ENCODE results near the gene EXOC6B. TPM values are rescaled to one million over a fixed set of nuclear protein-coding genes. Genes with fewer than 3 reads are reported as not detected.

EXOC6B gene
- total RNA-seq, 3 donors from 2014 or later, result 6.5 to 7.3 (median 6.8) TPM

DNA sequence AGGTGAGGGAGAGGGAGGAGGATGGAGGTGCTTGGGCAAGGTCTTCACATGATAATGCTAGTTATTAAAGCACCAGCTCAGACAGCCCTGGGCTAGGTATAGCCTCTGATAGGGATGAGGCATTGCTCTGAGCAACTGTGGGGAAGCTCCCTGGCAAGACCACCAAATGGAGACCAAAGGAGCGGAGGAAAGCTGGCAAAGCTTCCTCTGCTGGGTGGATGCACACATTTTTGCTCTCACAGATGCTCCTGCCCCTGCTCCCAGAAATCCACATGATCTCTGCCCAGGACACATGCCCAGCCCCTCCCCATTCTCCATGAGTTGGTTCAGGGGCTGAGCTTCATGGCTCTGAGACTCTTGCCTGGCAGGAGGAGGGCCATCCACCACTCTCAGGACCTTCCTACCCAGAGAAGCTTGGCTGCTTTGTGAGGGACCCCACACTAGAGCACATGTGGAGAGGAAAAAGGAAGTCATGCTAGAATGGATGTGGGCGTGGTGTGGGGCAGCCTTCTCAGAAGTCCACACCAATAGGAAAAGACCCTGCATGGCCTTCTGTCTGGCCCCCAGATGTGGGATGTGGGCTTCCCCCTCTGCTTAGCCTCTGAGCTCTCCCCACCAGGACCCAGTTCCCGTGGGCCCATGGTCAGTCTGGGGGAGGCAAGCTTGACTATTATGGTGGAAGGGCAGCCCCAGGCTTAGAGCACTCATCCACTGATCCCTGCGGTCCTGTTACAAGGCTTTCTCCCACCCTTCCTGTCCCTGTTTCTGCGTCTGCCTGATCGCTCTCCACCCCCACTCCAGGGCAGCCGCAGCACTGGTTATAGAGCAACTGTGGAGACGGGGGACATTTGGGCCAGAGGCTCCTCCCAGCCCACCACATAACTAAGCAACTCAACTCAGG, 667.7 kb downstream of the EXOC6B start:
- no peaks in the 10 kb centered on the region for H3K4me1 Mint-ChIP-seq (ENCODE audit: low read depth)
- H3K27me3 Mint-ChIP-seq (ENCODE audit: low read depth), result peaks cover 39% of the 10 kb centered on the region
- no peak overlapping the region for H3K4me3 Mint-ChIP-seq
- no peak for DNase-seq
- no peaks in the 10 kb centered on the region for H3K9me3 Mint-ChIP-seq
- no peak for ATAC-seq
- no peaks in the 10 kb centered on the region for H3K36me3 Mint-ChIP-seq (ENCODE audit: insufficient read depth)

- no peak for DNase-seq
Measured at GRCh38 chr2:72156872-72157271, 669.0 kb downstream of the EXOC6B start.

GRCh38 chr2:72155737-72156136, 670.1 kb downstream of the EXOC6B start:
- DNase-seq, result no peak
- Mint-ChIP-seq H3K9me3 (no peaks in the 10 kb centered on the region), H3K36me3 (ENCODE audit: insufficient read depth) (no peaks in the 10 kb centered on the region), H3K27me3 (ENCODE audit: low read depth) (peaks cover 43% of the 10 kb centered on the region), H3K4me3 (no peak overlapping the region), H3K4me1 (ENCODE audit: low read depth) (no peaks in the 10 kb centered on the region)
- no peak for ATAC-seq

More at GRCh38 chr2:72156872-72157271, 669.0 kb downstream of the EXOC6B start:
- H3K36me3 Mint-ChIP-seq (ENCODE audit: insufficient read depth), result no peaks in the 10 kb centered on the region
- H3K4me1 Mint-ChIP-seq (ENCODE audit: low read depth), result no peaks in the 10 kb centered on the region
- no peak overlapping the region for H3K4me3 Mint-ChIP-seq
- no peaks in the 10 kb centered on the region for H3K9me3 Mint-ChIP-seq
- no peak for ATAC-seq
- peaks cover 37% of the 10 kb centered on the region for H3K27me3 Mint-ChIP-seq (ENCODE audit: low read depth)

GRCh38 chr2:72155151-72155550, 670.7 kb downstream of the EXOC6B start:
- DNase-seq (no peak), ATAC-seq (no peak)
- H3K9me3 Mint-ChIP-seq, result no peaks in the 10 kb centered on the region
- no peaks in the 10 kb centered on the region for H3K36me3 Mint-ChIP-seq (ENCODE audit: insufficient read depth)
- H3K4me1 Mint-ChIP-seq (ENCODE audit: low read depth), result peaks cover 2% of the 10 kb centered on the region
- no peak overlapping the region for H3K4me3 Mint-ChIP-seq
- H3K27me3 Mint-ChIP-seq (ENCODE audit: low read depth), result peaks cover 47% of the 10 kb centered on the region

GRCh38 chr2:72154386-72154975, 671.4 kb downstream of the EXOC6B start:
- Mint-ChIP-seq H3K36me3 (ENCODE audit: insufficient read depth) (no peaks in the 10 kb centered on the region), H3K4me1 (ENCODE audit: low read depth) (peaks cover 9% of the 10 kb centered on the region), H3K4me3 (no peak overlapping the region), H3K9me3 (no peaks in the 10 kb centered on the region), H3K27me3 (ENCODE audit: low read depth) (peaks cover 47% of the 10 kb centered on the region)
- ATAC-seq (no peak), DNase-seq (no peak)

DNA sequence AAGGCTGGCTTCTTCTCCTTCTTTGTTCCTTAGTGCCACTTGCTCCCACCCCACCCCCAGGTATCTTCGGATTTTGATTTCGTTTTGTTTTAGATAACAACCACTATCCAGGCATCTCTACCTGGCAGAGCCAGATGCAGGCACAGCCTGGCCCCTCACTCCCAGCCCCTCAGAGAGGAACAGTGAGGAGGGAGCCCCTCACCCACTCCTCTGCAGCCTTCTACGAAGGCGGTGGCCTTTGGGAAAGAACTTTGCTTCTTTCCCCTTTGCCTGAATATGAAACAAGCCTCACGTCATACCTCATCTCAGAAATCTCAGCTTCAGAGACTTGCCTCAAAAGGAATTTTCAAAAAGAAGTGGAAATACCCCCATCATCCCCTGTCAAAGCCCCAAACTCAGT, 671.9 kb downstream of the EXOC6B start:
- H3K4me1 Mint-ChIP-seq (ENCODE audit: low read depth), result peaks cover 14% of the 10 kb centered on the region
- no peak for DNase-seq
- no peak overlapping the region for H3K4me3 Mint-ChIP-seq
- H3K9me3 Mint-ChIP-seq, result no peaks in the 10 kb centered on the region
- H3K36me3 Mint-ChIP-seq (ENCODE audit: insufficient read depth), result no peaks in the 10 kb centered on the region
- no peak for ATAC-seq
- H3K27me3 Mint-ChIP-seq (ENCODE audit: low read depth), result peaks cover 50% of the 10 kb centered on the region

DNA sequence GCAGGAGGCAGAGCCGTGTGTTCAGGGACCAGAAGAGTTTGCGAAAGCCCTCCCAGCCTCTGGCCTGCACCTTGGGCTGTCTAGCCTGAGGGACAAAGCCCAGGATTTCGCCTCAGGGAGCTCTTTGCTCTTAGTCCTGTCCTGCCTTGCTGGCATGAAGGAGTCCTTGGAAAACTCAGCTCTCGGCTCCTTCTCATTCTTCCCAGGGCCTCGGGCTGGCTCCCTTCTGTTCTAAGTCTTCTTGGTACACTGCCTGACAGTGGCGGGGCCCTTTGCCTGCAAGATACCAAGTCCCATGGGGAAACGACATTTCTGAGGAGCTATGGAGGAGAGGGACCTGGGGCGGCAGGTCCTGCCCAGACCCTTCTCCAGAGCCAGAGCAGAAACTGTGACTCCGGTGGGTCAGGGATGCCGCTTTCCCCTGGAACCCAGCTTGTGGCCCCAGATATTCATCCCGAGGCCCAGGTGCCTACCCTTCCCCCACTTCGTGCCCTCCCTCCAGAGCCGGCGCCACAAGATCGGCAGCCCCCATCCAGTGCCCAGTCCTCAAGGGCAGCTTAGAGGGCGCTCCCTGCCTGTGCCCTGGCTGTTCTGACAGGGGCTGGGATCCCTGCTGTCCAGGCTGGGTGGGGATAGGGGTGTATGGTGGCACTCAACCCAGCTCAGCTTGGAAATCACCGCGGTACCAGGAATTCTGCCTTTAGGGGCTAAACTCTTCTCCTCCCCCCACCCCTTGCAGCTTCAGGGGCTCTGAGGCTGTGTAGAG, 672.6 kb downstream of the EXOC6B start:
- H3K9me3 Mint-ChIP-seq, result no peaks in the 10 kb centered on the region
- peaks cover 17% of the 10 kb centered on the region for H3K4me1 Mint-ChIP-seq (ENCODE audit: low read depth)
- ATAC-seq, result no peak
- no peak overlapping the region for H3K4me3 Mint-ChIP-seq
- H3K36me3 Mint-ChIP-seq (ENCODE audit: insufficient read depth), result no peaks in the 10 kb centered on the region
- H3K27me3 Mint-ChIP-seq (ENCODE audit: low read depth), result peaks cover 53% of the 10 kb centered on the region
- DNase-seq, result no peak

DNA sequence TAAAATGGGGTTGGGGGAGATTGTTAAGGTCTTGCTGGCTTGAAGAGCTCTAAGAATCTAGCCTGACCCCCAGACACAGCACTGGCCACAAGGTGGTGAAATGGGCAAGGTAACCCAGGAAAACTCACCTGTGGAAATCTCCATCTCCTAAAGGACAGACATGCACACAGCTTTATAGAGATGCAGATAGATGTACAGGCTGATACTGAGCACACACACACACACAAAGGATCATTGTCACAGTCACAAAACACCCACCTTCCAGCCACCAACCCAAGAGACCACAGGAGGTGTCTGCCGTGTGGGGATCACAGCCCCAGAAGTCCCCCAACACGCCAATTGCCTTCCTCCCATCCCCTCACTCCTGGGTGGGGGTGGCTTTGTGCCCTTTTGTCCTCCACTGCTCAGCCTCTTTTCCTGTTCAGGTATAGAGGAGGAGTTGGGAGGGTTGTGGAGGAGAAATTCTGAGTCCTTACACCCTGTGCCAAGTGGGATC, 674.9 kb downstream of the EXOC6B start:
- no peaks in the 10 kb centered on the region for H3K9me3 Mint-ChIP-seq
- H3K36me3 Mint-ChIP-seq (ENCODE audit: insufficient read depth), result no peaks in the 10 kb centered on the region
- DNase-seq (no peak), ATAC-seq (no peak)
- no peak overlapping the region for H3K4me3 Mint-ChIP-seq
- peaks cover 30% of the 10 kb centered on the region for H3K4me1 Mint-ChIP-seq (ENCODE audit: low read depth)
- peaks cover 66% of the 10 kb centered on the region for H3K27me3 Mint-ChIP-seq (ENCODE audit: low read depth)

DNA sequence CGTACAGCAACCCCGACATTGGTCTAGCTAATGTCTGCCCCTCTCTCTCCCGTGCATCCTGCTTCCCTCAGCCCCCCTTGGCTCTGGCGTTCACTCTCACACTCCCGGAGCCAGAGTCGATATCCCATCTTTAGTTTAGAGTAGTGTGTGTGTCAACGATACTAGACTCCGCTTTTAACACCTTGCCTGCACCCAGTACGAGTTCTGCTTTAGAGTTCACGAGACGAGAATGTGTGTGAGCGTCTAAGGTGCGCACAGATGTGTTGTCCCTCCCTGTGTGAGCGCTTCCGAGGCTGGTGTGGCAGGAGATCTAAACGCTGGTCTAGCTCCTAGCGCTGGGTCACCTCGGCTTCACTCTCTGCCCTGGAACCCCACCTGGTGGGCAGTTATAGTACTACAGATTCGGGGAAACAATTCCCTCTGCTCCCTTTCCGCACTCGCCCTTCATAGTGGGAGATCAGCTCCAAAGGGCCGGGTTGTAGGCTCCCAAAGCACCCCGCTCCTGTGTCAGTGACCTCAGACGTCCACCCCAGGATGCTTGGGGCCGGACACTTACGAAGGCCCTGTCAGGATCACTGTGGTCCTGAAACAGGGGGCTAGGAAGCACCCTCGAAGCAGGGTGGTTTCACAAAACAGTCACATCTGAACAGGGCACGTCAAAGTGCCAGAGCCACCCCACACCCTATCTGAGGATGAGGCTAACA, 675.5 kb downstream of the EXOC6B start:
- ATAC-seq, result peak; percentile 63 to 64
- Mint-ChIP-seq H3K9me3 (no peaks in the 10 kb centered on the region), H3K27me3 (ENCODE audit: low read depth) (peaks cover 69% of the 10 kb centered on the region)

GRCh38 chr2:72149556-72150156, 676.2 kb downstream of the EXOC6B start:
- H3K9me3 Mint-ChIP-seq, result no peaks in the 10 kb centered on the region
- H3K4me3 Mint-ChIP-seq, result peak overlapping the region; percentile 68
- peaks cover 68% of the 10 kb centered on the region for H3K27me3 Mint-ChIP-seq (ENCODE audit: low read depth)
- no peaks in the 10 kb centered on the region for H3K36me3 Mint-ChIP-seq (ENCODE audit: insufficient read depth)
- no peak for DNase-seq
- peak; percentile 30 to 48 for ATAC-seq
- H3K4me1 Mint-ChIP-seq (ENCODE audit: low read depth), result peaks cover 36% of the 10 kb centered on the region

More for the DNA sequence above, 675.5 kb downstream of the EXOC6B start:
- Mint-ChIP-seq H3K4me3 (peak overlapping the region; percentile 68), H3K4me1 (ENCODE audit: low read depth) (peaks cover 36% of the 10 kb centered on the region), H3K36me3 (ENCODE audit: insufficient read depth) (no peaks in the 10 kb centered on the region)
- peak; percentile 47 for DNase-seq

- ATAC-seq (peak; percentile 33 to 35), DNase-seq (no peak)
- H3K9me3 Mint-ChIP-seq, result no peaks in the 10 kb centered on the region
- H3K27me3 Mint-ChIP-seq (ENCODE audit: low read depth), result peaks cover 69% of the 10 kb centered on the region
- H3K4me1 Mint-ChIP-seq (ENCODE audit: low read depth), result peaks cover 38% of the 10 kb centered on the region
- H3K36me3 Mint-ChIP-seq (ENCODE audit: insufficient read depth), result no peaks in the 10 kb centered on the region
- peak overlapping the region; percentile 80 for H3K4me3 Mint-ChIP-seq
Measured at GRCh38 chr2:72148837-72149555, 676.8 kb downstream of the EXOC6B start.

DNA sequence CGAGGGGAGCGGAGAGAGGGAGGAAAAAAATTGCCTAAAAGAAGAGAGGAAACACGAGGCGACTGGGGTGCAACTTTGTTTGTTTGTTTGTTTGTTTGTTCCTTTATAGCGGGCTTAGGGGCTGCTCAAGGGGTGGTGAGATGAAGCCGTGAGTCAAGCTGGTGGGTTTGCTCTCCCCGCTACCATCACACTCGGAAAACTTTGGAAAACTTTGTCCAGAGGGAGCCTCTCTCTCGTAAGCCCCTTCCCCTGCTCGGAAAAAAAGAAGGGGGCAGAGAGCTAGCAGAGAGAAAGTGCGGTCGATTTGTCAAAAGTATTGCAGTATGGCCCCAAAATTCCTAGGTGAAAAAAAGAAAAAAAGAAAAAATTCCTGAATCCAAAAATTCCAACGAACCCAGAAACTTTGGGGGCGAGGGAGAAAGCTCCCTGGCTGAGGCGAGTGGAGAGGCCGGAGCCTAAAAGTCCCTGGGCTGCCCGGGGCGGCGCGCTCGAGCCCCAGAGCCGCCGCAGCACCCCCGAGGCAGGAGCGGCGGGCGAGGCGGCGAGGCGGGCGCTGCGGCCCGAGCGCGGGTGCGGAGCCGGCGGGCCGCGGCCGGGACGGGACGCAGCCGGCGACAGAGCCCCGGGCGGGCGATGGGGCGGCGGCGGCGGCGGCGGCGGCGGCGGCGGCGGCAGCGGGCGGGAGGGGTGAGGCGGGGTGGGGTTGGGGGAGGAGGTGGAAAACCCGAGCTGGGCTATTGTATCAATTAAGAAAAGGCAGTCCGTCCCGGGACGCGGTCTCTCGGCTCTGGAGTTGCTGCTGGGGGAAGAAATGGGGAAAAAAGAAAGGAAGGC, 677.6 kb downstream of the EXOC6B start:
- Mint-ChIP-seq H3K36me3 (ENCODE audit: insufficient read depth) (no peaks in the 10 kb centered on the region), H3K27me3 (ENCODE audit: low read depth) (peaks cover 71% of the 10 kb centered on the region), H3K4me1 (ENCODE audit: low read depth) (peaks cover 44% of the 10 kb centered on the region), H3K9me3 (no peaks in the 10 kb centered on the region), H3K4me3 (peak overlapping the region; percentile 80)
- DNase-seq, result no peak
- no peak for ATAC-seq

All from activated T-cell treated with anti-CD3 and anti-CD28 coated beads, Interleukin-2, amount 50 U/mL, for 4 hours (primary cell).